GM23338 (cell line): Measurements from ENCODE around the gene TSPYL4.

Experiments used
- CREB1 ChIP-seq: fragments of 250-450 bp; sonication (Bioruptor Pico); IDR thresholded peaks from 2 replicates; pipeline ENCODE4 v1.5.0; 2020; ENCODE audit warnings: low read depth, mild to moderate bottlenecking, moderate library complexity
- CTCF ChIP-seq, 2 experiments: fragments of 200-600 bp in 1 of 2; sonication (generic) in 1 of 2; conservative IDR thresholded peaks; 2 replicates each; pipeline versions ENCODE4 v1.5.1 to v1.6.1; 2016 to 2017; ENCODE audit warnings: antibody characterized with exemption in 2 of 2, low read depth in 2 of 2, mild to moderate bottlenecking in 2 of 2, moderate library complexity in 1 of 2
- EZH2 ChIP-seq: fragments of 200-600 bp; sonication (generic); IDR thresholded peaks from one replicate; pipeline ENCODE4 v1.8.0; 2017; ENCODE audit warnings: antibody characterized with exemption, mild to moderate bottlenecking, low read depth; ENCODE audit not compliant: unreplicated experiment
- JUNB ChIP-seq: IDR thresholded peaks from one replicate; pipeline ENCODE4 v1.6.1; 2016; ENCODE audit warnings: antibody characterized with exemption; ENCODE audit not compliant: unreplicated experiment
- NANOG ChIP-seq: IDR thresholded peaks from 2 replicates; pipeline ENCODE4 v1.6.1; 2016; ENCODE audit warnings: antibody characterized with exemption, borderline replicate concordance
- POLR2AphosphoS5 ChIP-seq: IDR thresholded peaks from 2 replicates; pipeline ENCODE4 v1.6.1; 2016; ENCODE audit warnings: antibody characterized with exemption, low read depth
- REST ChIP-seq: IDR thresholded peaks from one replicate; pipeline ENCODE4 v1.6.1; 2018; ENCODE audit warnings: antibody characterized with exemption; ENCODE audit not compliant: unreplicated experiment
- ZNF114 ChIP-seq: fragments of 250-450 bp; sonication (Bioruptor Pico); IDR thresholded peaks from 2 replicates; pipeline ENCODE4 v1.5.0; 2020; ENCODE audit warnings: mild to moderate bottlenecking, moderate library complexity
- ZNF331 ChIP-seq: fragments of 250-450 bp; sonication (Bioruptor Pico); IDR thresholded peaks from 2 replicates; pipeline ENCODE4 v1.5.0; 2020; ENCODE audit warnings: low read depth, mild to moderate bottlenecking, moderate library complexity

- no peak for TF ChIP-seq CTCF (conservative IDR thresholded peaks at IDR 0.05; ENCODE audit: low read depth in 2 of 2)
- no peak for TF ChIP-seq JUNB
- TF ChIP-seq EZH2: no peak
- no peak for TF ChIP-seq REST
- TF ChIP-seq POLR2AphosphoS5: no peak
- no peak for TF ChIP-seq ZNF114 (CRISPR knock-in tag)
- no peak for TF ChIP-seq NANOG
- TF ChIP-seq CREB1: no peak
- TF ChIP-seq ZNF331 (CRISPR knock-in tag): no peak
Measured at GRCh38 chr6:116251568-116252384, 2.1 kb downstream of the TSPYL4 start.
